ENCODE data around the gene ITGB2.
A peak's percentile ranks its signal among the peaks of the same experiment; 100 is the strongest.

The ITGB2 gene

DNA sequence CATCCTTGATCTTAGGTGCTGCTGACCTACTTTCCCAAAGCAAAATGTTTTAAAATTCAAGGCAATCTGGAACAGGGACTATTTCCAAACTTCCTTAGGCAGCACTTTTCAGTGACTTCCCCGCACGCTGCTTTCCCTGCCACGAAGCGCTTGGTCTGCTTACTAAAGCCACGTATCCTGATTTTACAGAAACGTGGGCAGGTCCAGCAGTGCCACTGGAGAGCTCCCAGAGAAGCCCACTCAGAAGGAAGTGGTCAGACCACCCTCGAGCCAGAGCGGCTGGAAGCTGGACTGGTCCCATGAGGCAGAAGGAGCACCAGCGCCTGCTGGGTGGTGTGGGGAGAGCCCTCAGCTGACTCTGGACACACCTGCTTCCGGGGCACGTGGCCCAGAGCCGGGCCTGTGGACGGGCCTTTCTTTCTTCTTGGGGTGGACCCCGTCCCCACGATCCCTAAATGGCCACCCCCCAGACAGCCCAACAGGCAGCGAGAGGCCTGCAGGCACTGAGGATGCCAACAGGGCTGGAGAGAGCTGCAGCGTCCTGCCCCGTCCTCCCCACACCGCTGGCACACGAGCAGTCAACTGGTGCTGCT is 70.4 kb downstream of the ITGB2 start:
- Histone ChIP-seq H3K9me3 (ENCODE audit: control insufficient read depth, low read length) (no peaks in the 10 kb centered on the region), H3K4me1 (no peaks in the 10 kb centered on the region), H2AFZ (no peak overlapping the region), H3K4me2 (ENCODE audit: low read length) (peak overlapping the region; percentile 14), H3K27me3 (ENCODE audit: control insufficient read depth, insufficient read depth, low read length) (no peaks in the 10 kb centered on the region), H3K36me3 (ENCODE audit: control insufficient read depth, insufficient read depth, low read length) (no peaks in the 10 kb centered on the region), H3K79me2 (no peaks in the 10 kb centered on the region), H3K27ac (no peak overlapping the region), H3K9ac (no peak overlapping the region), H3K4me3 (ENCODE audit: low read depth, low read length) (no peak overlapping the region)
- TF ChIP-seq, protein P1, sequence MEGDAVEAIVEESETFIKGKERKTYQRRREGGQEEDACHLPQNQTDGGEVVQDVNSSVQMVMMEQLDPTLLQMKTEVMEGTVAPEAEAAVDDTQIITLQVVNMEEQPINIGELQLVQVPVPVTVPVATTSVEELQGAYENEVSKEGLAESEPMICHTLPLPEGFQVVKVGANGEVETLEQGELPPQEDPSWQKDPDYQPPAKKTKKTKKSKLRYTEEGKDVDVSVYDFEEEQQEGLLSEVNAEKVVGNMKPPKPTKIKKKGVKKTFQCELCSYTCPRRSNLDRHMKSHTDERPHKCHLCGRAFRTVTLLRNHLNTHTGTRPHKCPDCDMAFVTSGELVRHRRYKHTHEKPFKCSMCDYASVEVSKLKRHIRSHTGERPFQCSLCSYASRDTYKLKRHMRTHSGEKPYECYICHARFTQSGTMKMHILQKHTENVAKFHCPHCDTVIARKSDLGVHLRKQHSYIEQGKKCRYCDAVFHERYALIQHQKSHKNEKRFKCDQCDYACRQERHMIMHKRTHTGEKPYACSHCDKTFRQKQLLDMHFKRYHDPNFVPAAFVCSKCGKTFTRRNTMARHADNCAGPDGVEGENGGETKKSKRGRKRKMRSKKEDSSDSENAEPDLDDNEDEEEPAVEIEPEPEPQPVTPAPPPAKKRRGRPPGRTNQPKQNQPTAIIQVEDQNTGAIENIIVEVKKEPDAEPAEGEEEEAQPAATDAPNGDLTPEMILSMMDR (IDR thresholded peaks at IDR 0.05) = no peak

DNA sequence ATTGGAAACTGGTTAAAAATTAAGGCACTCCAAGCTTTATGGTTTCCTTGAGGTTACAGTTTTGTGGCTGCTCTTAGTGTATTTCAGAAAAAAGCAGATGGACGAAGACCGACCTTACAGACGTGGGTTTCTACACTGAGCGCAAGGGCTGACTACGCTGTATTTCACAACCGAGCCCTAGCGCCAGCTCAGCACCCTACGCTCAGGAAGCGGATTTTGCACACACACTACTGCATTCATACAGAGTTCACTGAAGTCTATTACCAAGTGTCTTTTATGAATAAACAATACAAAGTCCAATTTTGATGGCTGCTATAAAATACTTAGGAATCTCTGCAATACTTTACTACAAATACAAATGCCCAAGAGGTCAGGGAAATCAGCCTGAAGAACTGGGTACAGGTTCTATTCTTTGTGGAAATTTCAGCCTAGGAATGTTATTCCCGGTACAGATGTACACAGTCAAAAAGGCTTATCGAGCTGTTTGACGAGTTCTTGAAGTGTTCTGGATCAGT is 71.0 kb downstream of the ITGB2 start:
- Histone ChIP-seq H3K9ac (no peak overlapping the region), H3K36me3 (ENCODE audit: control insufficient read depth, insufficient read depth, low read length) (no peaks in the 10 kb centered on the region), H3K79me2 (no peaks in the 10 kb centered on the region), H3K27ac (no peak overlapping the region), H2AFZ (no peak overlapping the region), H3K4me3 (ENCODE audit: low read depth, low read length) (peak overlapping the region; percentile 13), H3K4me2 (ENCODE audit: low read length) (peak overlapping the region; percentile 14), H3K27me3 (ENCODE audit: control insufficient read depth, insufficient read depth, low read length) (no peaks in the 10 kb centered on the region), H3K4me1 (no peaks in the 10 kb centered on the region), H3K9me3 (ENCODE audit: control insufficient read depth, low read length) (no peaks in the 10 kb centered on the region)
- TF ChIP-seq, protein P1 (IDR thresholded peaks at IDR 0.05) = no peak

- no peak overlapping the region for H3K9ac ChIP-seq
These were observed 71.7 kb downstream of the ITGB2 start for GRCh38 chr21:44848821-44849521.

GRCh38 chr21:44847261-44848056 is 73.2 kb downstream of the ITGB2 start:
- TF ChIP-seq, protein P1 (IDR thresholded peaks at IDR 0.05) = no peak
- Histone ChIP-seq H3K4me1 (no peaks in the 10 kb centered on the region), H3K9ac (no peak overlapping the region), H3K4me3 (ENCODE audit: low read depth, low read length) (no peak overlapping the region), H3K9me3 (ENCODE audit: control insufficient read depth, low read length) (no peaks in the 10 kb centered on the region), H2AFZ (no peak overlapping the region), H3K4me2 (ENCODE audit: low read length) (no peak overlapping the region), H3K27ac (no peak overlapping the region), H3K79me2 (no peaks in the 10 kb centered on the region), H3K27me3 (ENCODE audit: control insufficient read depth, insufficient read depth, low read length) (no peaks in the 10 kb centered on the region), H3K36me3 (ENCODE audit: control insufficient read depth, insufficient read depth, low read length) (no peaks in the 10 kb centered on the region)

More at GRCh38 chr21:44848821-44849521, 71.7 kb downstream of the ITGB2 start:
- H2AFZ ChIP-seq = no peak overlapping the region
- H3K4me3 ChIP-seq (ENCODE audit: low read depth, low read length) = no peak overlapping the region
- TF ChIP-seq, protein P1 (IDR thresholded peaks at IDR 0.05) = no peak
- no peak overlapping the region for H3K4me2 ChIP-seq (ENCODE audit: low read length)
- H3K9me3 ChIP-seq (ENCODE audit: control insufficient read depth, low read length) = no peaks in the 10 kb centered on the region
- H3K36me3 ChIP-seq (ENCODE audit: control insufficient read depth, insufficient read depth, low read length) = no peaks in the 10 kb centered on the region
- no peaks in the 10 kb centered on the region for H3K4me1 ChIP-seq
- no peak overlapping the region for H3K27ac ChIP-seq
- no peaks in the 10 kb centered on the region for H3K27me3 ChIP-seq (ENCODE audit: control insufficient read depth, insufficient read depth, low read length)
- no peaks in the 10 kb centered on the region for H3K79me2 ChIP-seq
